HG03575 (cell line): ENCODE data around the gene YIPF6.
A peak's percentile ranks its signal among the peaks of the same experiment; 100 is the strongest.
"Not testable (repeated sequence)": the region's sequence is repeated elsewhere in the genome, so short reads cannot be mapped to it uniquely, and the experiment has no call there.

Experiments
- ATAC-seq: cut with Tn5 transposase; IDR thresholded peaks from one replicate; pipeline ENCODE4 v1.9.1; 2021; ENCODE audit not compliant: unreplicated experiment, insufficient number of reproducible peaks, low FRiP score; ENCODE audit errors: extremely low read depth

The YIPF6 gene

GRCh38 chrX:68499543-68500504 is 973 bp downstream of the YIPF6 start:
- ATAC-seq = no peak

- no peak for ATAC-seq
Measured at GRCh38 chrX:68503836-68504636, 5.2 kb downstream of the YIPF6 start.

GRCh38 chrX:68506649-68507048 is 7.8 kb downstream of the YIPF6 start:
- no peak for ATAC-seq

- ATAC-seq = no peak
Measured at GRCh38 chrX:68508799-68509198, 9.9 kb downstream of the YIPF6 start.

GRCh38 chrX:68511255-68511654 is 12.4 kb downstream of the YIPF6 start:
- no peak for ATAC-seq

GRCh38 chrX:68524680-68525079 is 25.8 kb downstream of the YIPF6 start:
- not testable (repeated sequence) for ATAC-seq

- no peak for ATAC-seq
Measured at GRCh38 chrX:68532831-68533533, 34.1 kb downstream of the YIPF6 start.

GRCh38 chrX:68533656-68534055 is 34.8 kb downstream of the YIPF6 start:
- ATAC-seq = no peak

- no peak for ATAC-seq
Measured at GRCh38 chrX:68534691-68535090, 35.8 kb downstream of the YIPF6 start.

GRCh38 chrX:68536429-68536828 is 37.6 kb downstream of the YIPF6 start:
- no peak for ATAC-seq

GRCh38 chrX:68536884-68537283 is 38.0 kb downstream of the YIPF6 start:
- ATAC-seq = no peak

- no peak for ATAC-seq
Measured at GRCh38 chrX:68550193-68550592, 51.3 kb downstream of the YIPF6 start.

- ATAC-seq = no peak
Measured at GRCh38 chrX:68556036-68556435, 57.2 kb downstream of the YIPF6 start.

- not testable (repeated sequence) for ATAC-seq
Measured at GRCh38 chrX:68557126-68557525, 58.3 kb downstream of the YIPF6 start.

GRCh38 chrX:68559905-68560304 is 61.1 kb downstream of the YIPF6 start:
- not testable (repeated sequence) for ATAC-seq

- ATAC-seq = no peak
Measured at GRCh38 chrX:68568136-68568535, 69.3 kb downstream of the YIPF6 start.

- no peak for ATAC-seq
Measured at GRCh38 chrX:68570598-68570997, 71.7 kb downstream of the YIPF6 start.

GRCh38 chrX:68571292-68571609 is 72.4 kb downstream of the YIPF6 start:
- ATAC-seq = peak; percentile 20

- peak; percentile 85 for ATAC-seq
Measured at GRCh38 chrX:68571610-68572311, 72.9 kb downstream of the YIPF6 start.
